ENCODE data around the gene VAPB. TPM values are rescaled to one million over a fixed set of nuclear protein-coding genes. Genes with fewer than 3 reads are reported as not detected.

VAPB gene
- total RNA-seq, 4 donors from 2014 or later = 10.9 to 20.4 (median 17.9) TPM

DNA sequence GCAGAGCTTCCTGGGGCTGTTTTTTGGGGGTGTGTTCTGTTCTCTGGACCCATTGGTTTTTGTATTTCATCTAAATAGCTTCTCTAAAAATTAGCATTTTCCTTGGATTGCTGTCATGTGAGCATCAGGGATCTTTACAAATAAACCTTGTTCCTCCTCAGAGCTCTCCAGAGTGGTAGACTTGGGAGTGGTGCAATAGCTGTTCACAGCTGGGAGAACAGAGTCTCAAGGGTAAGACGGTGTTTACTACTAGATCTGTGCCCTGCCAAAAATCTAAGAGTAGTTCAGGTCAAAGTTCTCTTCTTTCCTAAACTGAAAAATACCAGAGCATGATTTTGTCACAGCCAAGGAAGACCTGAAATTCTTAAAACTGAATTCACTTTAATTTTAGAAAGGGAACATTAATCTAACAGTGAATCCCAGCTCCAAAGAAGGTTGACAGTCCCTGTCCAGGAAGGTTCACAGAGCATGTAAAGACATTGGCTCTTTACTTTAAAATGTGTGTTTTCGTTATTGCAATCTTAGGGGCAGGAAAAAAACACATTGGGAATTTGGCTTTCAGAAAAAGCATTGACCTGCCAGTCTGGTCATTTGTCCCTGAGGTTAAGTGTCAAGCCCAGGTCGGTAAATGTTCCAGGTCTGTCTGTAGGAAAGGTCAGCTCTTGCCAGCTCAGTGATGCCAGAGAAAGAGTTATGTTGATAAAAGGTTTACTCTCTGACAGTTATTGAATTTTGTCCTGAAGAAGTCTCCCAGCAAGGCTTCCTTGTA lies 43.3 kb downstream of the VAPB start:
- 51% methylated on average over 3 of the region's 3 CpGs for WGBS
- peaks cover 9% of the 10 kb centered on the region for H3K4me1 ChIP-seq
- DNase-seq (ENCODE audit: low spot score in 2 of 2) = no peak

DNA sequence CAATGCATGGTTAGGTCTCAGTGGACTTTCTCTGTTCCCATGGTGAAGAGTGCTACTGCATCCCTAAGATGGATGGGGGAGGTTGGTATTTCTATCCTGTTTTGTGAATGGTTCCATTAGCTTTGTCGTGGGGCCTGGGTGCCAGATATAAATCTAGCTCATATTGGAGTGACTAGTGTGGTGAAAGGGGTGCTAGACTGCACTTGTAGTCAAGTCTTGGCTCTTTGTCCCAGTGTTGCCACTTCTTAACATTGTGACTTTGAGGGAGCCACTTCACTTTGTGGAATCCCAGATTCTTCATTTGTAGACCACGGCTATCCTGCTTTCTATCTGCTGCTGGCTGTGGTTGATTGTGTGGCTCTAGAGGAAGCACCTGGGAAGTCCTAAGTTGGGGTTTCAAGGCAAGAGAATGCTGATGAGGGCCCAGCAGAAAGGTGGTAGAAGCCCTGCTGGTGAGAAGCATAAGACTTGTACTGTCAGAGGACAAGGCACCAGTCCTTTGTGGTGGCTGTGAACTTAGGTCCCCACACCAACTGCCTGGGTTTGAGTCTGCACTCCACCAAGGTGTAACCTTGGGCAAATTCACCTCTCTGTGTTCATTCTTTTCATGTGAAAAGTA lies 44.1 kb downstream of the VAPB start:
- Histone ChIP-seq H3K9me3 (no peaks in the 10 kb centered on the region), H3K36me3 (peaks cover 8% of the 10 kb centered on the region), H3K27ac (no peak overlapping the region), H3K4me1 (peaks cover 9% of the 10 kb centered on the region), H3K4me3 (no peak overlapping the region), H3K27me3 (no peaks in the 10 kb centered on the region)
- WGBS = 94% methylated on average over 2 of the region's 2 CpGs
- no peak for DNase-seq (ENCODE audit: low spot score in 2 of 2)
- TF ChIP-seq POLR2AphosphoS5 (IDR thresholded peaks at IDR 0.05) = no peak
- TF ChIP-seq, protein P1, sequence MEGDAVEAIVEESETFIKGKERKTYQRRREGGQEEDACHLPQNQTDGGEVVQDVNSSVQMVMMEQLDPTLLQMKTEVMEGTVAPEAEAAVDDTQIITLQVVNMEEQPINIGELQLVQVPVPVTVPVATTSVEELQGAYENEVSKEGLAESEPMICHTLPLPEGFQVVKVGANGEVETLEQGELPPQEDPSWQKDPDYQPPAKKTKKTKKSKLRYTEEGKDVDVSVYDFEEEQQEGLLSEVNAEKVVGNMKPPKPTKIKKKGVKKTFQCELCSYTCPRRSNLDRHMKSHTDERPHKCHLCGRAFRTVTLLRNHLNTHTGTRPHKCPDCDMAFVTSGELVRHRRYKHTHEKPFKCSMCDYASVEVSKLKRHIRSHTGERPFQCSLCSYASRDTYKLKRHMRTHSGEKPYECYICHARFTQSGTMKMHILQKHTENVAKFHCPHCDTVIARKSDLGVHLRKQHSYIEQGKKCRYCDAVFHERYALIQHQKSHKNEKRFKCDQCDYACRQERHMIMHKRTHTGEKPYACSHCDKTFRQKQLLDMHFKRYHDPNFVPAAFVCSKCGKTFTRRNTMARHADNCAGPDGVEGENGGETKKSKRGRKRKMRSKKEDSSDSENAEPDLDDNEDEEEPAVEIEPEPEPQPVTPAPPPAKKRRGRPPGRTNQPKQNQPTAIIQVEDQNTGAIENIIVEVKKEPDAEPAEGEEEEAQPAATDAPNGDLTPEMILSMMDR (IDR thresholded peaks at IDR 0.05) = no peak
- no peak for TF ChIP-seq EP300 (IDR thresholded peaks at IDR 0.05)
- no peak for TF ChIP-seq POLR2A (IDR thresholded peaks at IDR 0.05)

More for the DNA sequence above, 43.3 kb downstream of the VAPB start:
- H3K9me3 ChIP-seq = no peaks in the 10 kb centered on the region
- TF ChIP-seq POLR2A (IDR thresholded peaks at IDR 0.05) (no peak), EP300 (IDR thresholded peaks at IDR 0.05) (no peak), POLR2AphosphoS5 (IDR thresholded peaks at IDR 0.05) (no peak)
- TF ChIP-seq, protein P1 (IDR thresholded peaks at IDR 0.05) = no peak
- H3K27ac ChIP-seq = no peak overlapping the region
- no peak overlapping the region for H3K4me3 ChIP-seq
- peaks cover 2% of the 10 kb centered on the region for H3K36me3 ChIP-seq
- H3K27me3 ChIP-seq = no peaks in the 10 kb centered on the region

GRCh38 chr20:58433759-58434158 lies 44.7 kb downstream of the VAPB start:
- Histone ChIP-seq H3K4me1 (peaks cover 9% of the 10 kb centered on the region), H3K9me3 (no peaks in the 10 kb centered on the region), H3K27ac (no peak overlapping the region), H3K4me3 (no peak overlapping the region), H3K36me3 (peaks cover 13% of the 10 kb centered on the region), H3K27me3 (no peaks in the 10 kb centered on the region)
- TF ChIP-seq EP300 (IDR thresholded peaks at IDR 0.05) (no peak), POLR2AphosphoS5 (IDR thresholded peaks at IDR 0.05) (no peak), POLR2A (IDR thresholded peaks at IDR 0.05) (no peak)
- TF ChIP-seq, protein P1 (IDR thresholded peaks at IDR 0.05) = no peak
- DNase-seq (ENCODE audit: low spot score in 2 of 2) = no peak
- 50% methylated on average over 1 of the region's 1 CpG for WGBS

DNA sequence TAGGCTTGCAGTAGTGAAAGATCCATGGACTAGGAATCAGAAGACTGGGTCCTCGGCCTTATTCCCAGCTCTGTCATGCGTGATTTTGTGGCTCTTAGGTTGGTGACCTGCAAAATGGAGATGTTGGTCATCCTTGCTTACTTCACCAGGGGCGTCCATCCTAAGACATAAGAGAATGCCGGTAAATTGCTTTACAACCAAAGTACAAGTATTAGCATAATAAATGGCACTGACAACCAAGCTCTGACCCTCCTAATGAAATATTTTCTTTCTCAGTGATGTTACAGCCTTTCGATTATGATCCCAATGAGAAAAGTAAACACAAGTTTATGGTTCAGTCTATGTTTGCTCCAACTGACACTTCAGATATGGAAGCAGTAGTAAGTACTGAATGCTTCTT lies 45.3 kb downstream of the VAPB start:
- H3K27ac ChIP-seq = no peak overlapping the region
- no peak overlapping the region for H3K4me3 ChIP-seq
- H3K27me3 ChIP-seq = no peaks in the 10 kb centered on the region
- TF ChIP-seq POLR2AphosphoS5 (IDR thresholded peaks at IDR 0.05) = no peak
- TF ChIP-seq, protein P1 (IDR thresholded peaks at IDR 0.05) = no peak
- TF ChIP-seq POLR2A (IDR thresholded peaks at IDR 0.05) = no peak
- no peak for TF ChIP-seq EP300 (IDR thresholded peaks at IDR 0.05)
- peaks cover 9% of the 10 kb centered on the region for H3K4me1 ChIP-seq
- DNase-seq (ENCODE audit: low spot score in 2 of 2) = no peak
- peaks cover 15% of the 10 kb centered on the region for H3K36me3 ChIP-seq
- WGBS = 93% methylated on average over 5 of the region's 5 CpGs
- no peaks in the 10 kb centered on the region for H3K9me3 ChIP-seq

DNA sequence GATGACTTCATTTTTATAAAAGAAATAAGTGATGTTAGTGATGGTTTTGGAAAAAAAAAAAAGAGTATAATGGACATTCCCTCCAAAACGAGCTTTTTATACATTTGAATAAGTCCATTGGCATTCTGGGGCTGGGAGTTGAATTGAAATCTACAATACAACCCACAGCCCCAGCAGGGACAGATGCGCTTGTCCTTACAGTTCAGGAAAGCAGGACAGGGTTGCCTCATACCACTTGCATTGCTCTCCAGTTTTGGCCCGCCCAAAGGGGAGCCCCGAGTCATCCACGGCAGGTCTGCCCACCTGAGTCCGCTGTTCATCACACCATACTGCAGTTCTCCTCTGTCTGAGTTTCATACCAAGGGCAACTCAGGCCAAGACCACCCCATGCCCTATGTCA lies 46.2 kb downstream of the VAPB start:
- Histone ChIP-seq H3K27ac (no peak overlapping the region), H3K27me3 (no peaks in the 10 kb centered on the region), H3K4me1 (peaks cover 9% of the 10 kb centered on the region), H3K4me3 (no peak overlapping the region), H3K9me3 (no peaks in the 10 kb centered on the region), H3K36me3 (peaks cover 22% of the 10 kb centered on the region)
- DNase-seq (ENCODE audit: low spot score in 2 of 2) = no peak
- WGBS = 88% methylated on average over 6 of the region's 6 CpGs
- TF ChIP-seq POLR2A (IDR thresholded peaks at IDR 0.05) = no peak
- no peak for TF ChIP-seq EP300 (IDR thresholded peaks at IDR 0.05)
